Gastroesophageal sphincter (tissue), 4 donors: ENCODE measurements around the gene MCAM. TPM values are rescaled to one million over a fixed set of nuclear protein-coding genes. Genes with fewer than 3 reads are reported as not detected.

Source experiments
- ATAC-seq: fragments of 150-250 bp; one replicate; pipeline ENCODE4 v1.9.1; 2016; ENCODE audit warnings: mild to moderate bottlenecking, moderate library complexity
- H3K27ac ChIP-seq, 4 donors: fragments of 200-600 bp; sonication (generic) in 3 of 4; 1 replicate in 3 of 4; 2 replicates in 1 of 4; pipeline ENCODE4 v1.5.1; 2016 to 2019
- H3K27me3 ChIP-seq: fragments of 200-600 bp; sonication (generic); one replicate; pipeline ENCODE4 v1.5.1; 2019
- H3K36me3 ChIP-seq, 2 donors: fragments of 200-600 bp; sonication (generic); one replicate each; pipeline ENCODE4 v1.5.1; 2019; ENCODE audit warnings: control low read depth in 1 of 2
- H3K4me1 ChIP-seq, 3 donors: fragments of 200-600 bp; sonication (generic); 1 replicate in 2 of 3; 2 replicates in 1 of 3; pipeline ENCODE4 v1.5.1; 2016 to 2019; ENCODE audit warnings: control low read depth in 2 of 3
- H3K4me3 ChIP-seq, 2 donors: fragments of 200-600 bp; sonication (generic); one replicate each; pipeline ENCODE4 v1.5.1; 2019; ENCODE audit warnings: mild to moderate bottlenecking in 1 of 2, moderate library complexity in 1 of 2
- H3K9me3 ChIP-seq, 3 donors: fragments of 200-600 bp; sonication (generic); one replicate each; pipeline ENCODE4 v1.5.1; 2017 to 2019; ENCODE audit warnings: control low read depth in 2 of 3
- CTCF ChIP-seq, 4 experiments: fragments of 200-600 bp in 2 of 4; fragments of 450-650 bp in 2 of 4; sonication (generic) in 1 of 4; IDR thresholded peaks; one replicate each; pipeline ENCODE4 v1.5.1; 2017 to 2019; ENCODE audit warnings: antibody characterized with exemption in 4 of 4, mild to moderate bottlenecking in 2 of 4, moderate library complexity in 2 of 4
- EP300 ChIP-seq: sonication (generic); formaldehyde crosslinking; IDR thresholded peaks from one replicate; pipeline ENCODE4 v1.6.1; 2017; ENCODE audit warnings: antibody characterized with exemption, mild to moderate bottlenecking
- POLR2A ChIP-seq, 2 donors: fragments of 450-650 bp; IDR thresholded peaks; one replicate each; pipeline ENCODE4 v1.6.1; 2017; ENCODE audit warnings: antibody characterized with exemption in 2 of 2, mild to moderate bottlenecking in 2 of 2, moderate library complexity in 1 of 2
- POLR2AphosphoS5 ChIP-seq: sonication (generic); formaldehyde crosslinking; IDR thresholded peaks from one replicate; pipeline ENCODE4 v1.6.1; 2017; ENCODE audit warnings: antibody characterized with exemption
- WGBS, 2 donors: methylation state at CpG; one replicate each; pipeline ENCODE4 v1.1.5; 2018; ENCODE audit warnings: low coverage in 1 of 2; 5-methylcytosine and 5-hydroxymethylcytosine counted together
- total RNA-seq, 4 donors: library from RNA; depleted of rRNA; stranded (reverse); fragments of >200 nt; gene quantifications; one replicate each; pipeline ENCODE4 v1.1.0, GENCODE V29; 2016

The MCAM gene
- total RNA-seq, 4 donors from 2014 or later = 702 to 1,904 (median 1,177) TPM

GRCh38 chr11:119332111-119332765 lies 15.3 kb upstream of the MCAM start:
- WGBS, 2 donors = 69 to 80% methylated on average over 1 to 4 of the region's 4 CpGs
- no peaks in the 10 kb centered on the region for H3K27me3 ChIP-seq
- TF ChIP-seq EP300 (no peak), POLR2A (IDR thresholded peaks at IDR 0.05) (no peak), POLR2AphosphoS5 (no peak), CTCF (IDR thresholded peaks at IDR 0.05) (no peak)
- peaks cover 0 to 18% of the 10 kb centered on the region in 2 donors for H3K36me3 ChIP-seq
- peaks cover 0 to 33% (median 11%) of the 10 kb centered on the region in 3 donors for H3K4me1 ChIP-seq
- H3K4me3 ChIP-seq = no peak overlapping the region
- H3K9me3 ChIP-seq = no peaks in the 10 kb centered on the region
- no peak overlapping the region for H3K27ac ChIP-seq
- no peak for ATAC-seq

GRCh38 chr11:119330237-119330636 lies 13.3 kb upstream of the MCAM start:
- Histone ChIP-seq H3K4me1 (peaks cover 0 to 13% (median 4%) of the 10 kb centered on the region in 3 donors), H3K27ac (no peak overlapping the region), H3K4me3 (no peak overlapping the region), H3K9me3 (no peaks in the 10 kb centered on the region), H3K36me3 (no peaks in the 10 kb centered on the region), H3K27me3 (no peaks in the 10 kb centered on the region)
- 19 to 33% methylated on average over 1 of the region's 1 CpG for WGBS, 2 donors
- no peak for ATAC-seq
- TF ChIP-seq EP300 (no peak), POLR2A (IDR thresholded peaks at IDR 0.05) (no peak), CTCF (IDR thresholded peaks at IDR 0.05) (no peak), POLR2AphosphoS5 (no peak)

DNA sequence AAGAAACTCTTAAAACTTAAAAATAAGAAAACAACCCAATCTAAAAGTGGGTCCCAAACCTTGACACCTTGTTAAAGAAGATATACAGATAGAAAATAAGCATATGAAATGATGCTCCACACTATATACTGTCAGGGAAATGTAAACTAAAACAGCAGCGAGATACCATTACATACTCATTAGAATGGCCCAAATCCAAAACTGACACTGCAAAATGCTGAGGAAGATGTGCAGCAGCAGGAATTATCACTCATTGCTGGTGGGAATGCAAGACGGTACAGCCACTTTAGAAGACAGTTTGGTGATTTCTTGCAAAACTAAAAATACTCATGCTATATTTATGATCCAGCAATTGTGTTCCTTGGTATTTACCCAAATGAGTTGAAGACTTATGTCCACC lies 12.4 kb upstream of the MCAM start:
- Histone ChIP-seq H3K4me1 (peaks cover 0 to 7% (median 0%) of the 10 kb centered on the region in 3 donors), H3K4me3 (no peak overlapping the region), H3K36me3 (no peaks in the 10 kb centered on the region), H3K27me3 (no peaks in the 10 kb centered on the region), H3K27ac (no peak overlapping the region), H3K9me3 (no peaks in the 10 kb centered on the region)
- ATAC-seq = no peak
- TF ChIP-seq POLR2AphosphoS5 (no peak), CTCF (IDR thresholded peaks at IDR 0.05) (no peak), EP300 (no peak), POLR2A (IDR thresholded peaks at IDR 0.05) (no peak)
- 30 to 48% methylated on average over 2 of the region's 2 CpGs for WGBS, 2 donors

DNA sequence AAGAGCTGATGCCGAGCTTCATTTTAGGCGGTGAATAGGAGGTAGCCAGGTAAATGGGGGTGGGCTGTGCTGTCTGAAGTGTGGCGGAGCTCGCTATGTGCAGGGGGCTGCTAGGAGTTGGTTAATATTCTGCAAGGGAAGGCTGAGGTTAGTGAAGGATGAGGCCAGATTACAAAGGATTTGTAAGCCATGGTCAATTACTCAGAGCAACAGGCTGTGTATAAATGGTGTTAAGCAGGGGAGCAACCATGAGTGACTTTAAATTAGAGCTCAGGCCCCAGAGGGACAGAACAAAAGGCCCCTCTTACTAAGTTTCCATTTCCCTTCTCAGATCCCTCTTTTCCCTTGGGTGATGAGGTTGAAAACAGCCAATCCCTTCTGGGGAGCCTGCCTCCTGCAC lies 7.3 kb upstream of the MCAM start:
- H3K4me1 ChIP-seq = peaks cover 4 to 49% (median 28%) of the 10 kb centered on the region in 3 donors
- TF ChIP-seq CTCF (IDR thresholded peaks at IDR 0.05) = no peak
- no peak for TF ChIP-seq POLR2A (IDR thresholded peaks at IDR 0.05)
- no peak for TF ChIP-seq POLR2AphosphoS5
- H3K4me3 ChIP-seq = no peak overlapping the region
- no peak overlapping the region for H3K27ac ChIP-seq
- no peaks in the 10 kb centered on the region for H3K9me3 ChIP-seq
- no peak for ATAC-seq
- H3K27me3 ChIP-seq = no peaks in the 10 kb centered on the region
- no peaks in the 10 kb centered on the region for H3K36me3 ChIP-seq
- WGBS, 2 donors = 45 to 47% methylated on average over 3 to 4 of the region's 4 CpGs

DNA sequence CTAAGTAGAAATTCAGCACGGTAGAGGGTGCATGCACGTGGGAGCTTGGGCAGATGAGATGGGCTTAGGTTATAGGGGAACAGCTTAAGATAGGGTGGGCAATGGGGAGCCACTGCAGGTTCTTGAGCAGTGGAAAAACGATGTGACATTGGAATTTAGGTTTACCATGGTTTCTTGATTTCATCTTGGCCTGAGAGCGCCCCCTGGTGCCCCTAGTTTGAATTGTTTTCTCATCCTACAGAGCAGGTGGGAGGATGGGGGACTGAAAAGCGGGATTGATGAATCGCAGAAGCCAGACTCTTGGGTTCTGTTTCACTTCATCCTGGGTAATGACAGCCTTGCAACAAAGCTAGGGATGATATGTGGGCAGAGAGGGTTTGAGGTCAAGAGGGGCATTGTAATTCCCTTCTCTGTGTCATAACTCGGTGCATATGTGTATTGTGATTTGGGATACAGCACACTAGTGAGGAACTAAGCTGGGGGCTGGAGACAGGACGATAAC lies 6.7 kb upstream of the MCAM start:
- no peak overlapping the region for H3K4me3 ChIP-seq
- 0 to 14% methylated on average over 3 to 8 of the region's 8 CpGs for WGBS, 2 donors
- peak overlapping the region in 3 of 4 donors; percentile 97 to 99 (median 98) for H3K27ac ChIP-seq
- H3K4me1 ChIP-seq = peaks cover 7 to 55% (median 34%) of the 10 kb centered on the region in 3 donors
- H3K27me3 ChIP-seq = no peaks in the 10 kb centered on the region
- peak; percentile 80 to 93 (median 88) for TF ChIP-seq CTCF (IDR thresholded peaks at IDR 0.05)
- peak; percentile 65 for TF ChIP-seq POLR2AphosphoS5
- TF ChIP-seq POLR2A (IDR thresholded peaks at IDR 0.05) = no peak
- no peaks in the 10 kb centered on the region for H3K36me3 ChIP-seq
- no peak for ATAC-seq
- H3K9me3 ChIP-seq = no peaks in the 10 kb centered on the region
